ENCODE data around the gene ACSL6. TPM values are rescaled to one million over a fixed set of nuclear protein-coding genes. Genes with fewer than 3 reads are reported as not detected.

Gene ACSL6
- 1 to 10 TPM; 3.1 to 3.3 TPM for total RNA-seq

GRCh38 chr5:132011622-132012343 lies at the start of gene ACSL6:
Gene ACSL6 (minus strand): TSS chr5:132011658. CDS start chr5:132011553, 105 bp downstream.
- Mint-ChIP-seq H3K4me3 (peak within 1 kb of the TSS; percentile 68), H3K9me3 (ENCODE audit: low read depth) (no peaks in the 10 kb centered on the region), H3K27me3 (peaks cover 57% of the 10 kb centered on the region), H3K4me1 (peaks cover 23% of the 10 kb centered on the region), H3K36me3 (ENCODE audit: low read depth) (no peaks in the 10 kb centered on the region), H3K27ac (no peak within 1 kb of the TSS)
- ATAC-seq (peak; percentile 47), DNase-seq (peak; percentile 65)
- POLR2A ChIA-PET: interaction anchor here (0.6 kb wide), 2 partner anchors 371 to 482 kb away, joined by 3 read pairs; no protein-coding TSS in a partner anchor
- CTCF ChIA-PET: interaction anchor here (0.6 to 6.9 kb wide), 3 partner anchors 179 to 423 kb away, joined by 3 to 109 read pairs (median 5); no protein-coding TSS in a partner anchor
- intact Hi-C loops (cut with DNase I, micrococcal nuclease): no loop called here

GRCh38 chr5:132060501-132061161 lies 49.2 kb upstream of the ACSL6 start, which contains the start of gene IL3:
Gene IL3 (plus strand): TSS chr5:132060655. CDS start chr5:132060707, 52 bp downstream.
- CTCF ChIA-PET: interaction anchor here (3.6 to 4.2 kb wide), 2 partner anchors 119 to 472 kb away, joined by 23 to 30 read pairs; no protein-coding TSS in a partner anchor
- no peaks in the 10 kb centered on the region for H3K36me3 Mint-ChIP-seq (ENCODE audit: low read depth)
- no peaks in the 10 kb centered on the region for H3K9me3 Mint-ChIP-seq (ENCODE audit: low read depth)
- intact Hi-C loops (cut with DNase I, micrococcal nuclease): no loop called here
- peaks cover 43% of the 10 kb centered on the region for H3K4me1 Mint-ChIP-seq
- no peak within 1 kb of the TSS for H3K4me3 Mint-ChIP-seq
- peaks cover 2% of the 10 kb centered on the region for H3K27me3 Mint-ChIP-seq
- ATAC-seq: no peak
- POLR2A ChIA-PET: no interaction called here
- peak; percentile 3 for DNase-seq
- H3K27ac Mint-ChIP-seq: no peak within 1 kb of the TSS

GRCh38 chr5:132059696-132060500 lies 48.4 kb upstream of the ACSL6 start:
- intact Hi-C loops (cut with DNase I, micrococcal nuclease): no loop called here
- Mint-ChIP-seq H3K4me3 (no peak overlapping the region), H3K4me1 (peaks cover 37% of the 10 kb centered on the region), H3K36me3 (ENCODE audit: low read depth) (no peaks in the 10 kb centered on the region), H3K27me3 (peaks cover 2% of the 10 kb centered on the region), H3K9me3 (ENCODE audit: low read depth) (no peaks in the 10 kb centered on the region), H3K27ac (no peak overlapping the region)
- POLR2A ChIA-PET: no interaction called here
- ATAC-seq (no peak), DNase-seq (peak; percentile 3)
- CTCF ChIA-PET: no interaction called here

- POLR2A ChIA-PET: no interaction called here
- CTCF ChIA-PET: no interaction called here
- peaks cover 2% of the 10 kb centered on the region for H3K27me3 Mint-ChIP-seq
- H3K4me1 Mint-ChIP-seq: peaks cover 33% of the 10 kb centered on the region
- H3K4me3 Mint-ChIP-seq: no peak overlapping the region
- peak overlapping the region; percentile 9 for H3K27ac Mint-ChIP-seq
- no peaks in the 10 kb centered on the region for H3K36me3 Mint-ChIP-seq (ENCODE audit: low read depth)
- intact Hi-C loops (cut with DNase I, micrococcal nuclease): no loop called here
- H3K9me3 Mint-ChIP-seq (ENCODE audit: low read depth): no peaks in the 10 kb centered on the region
- ATAC-seq: peak; percentile 22
- peak; percentile 35 for DNase-seq
Measured at GRCh38 chr5:132059043-132059695, 47.7 kb upstream of the ACSL6 start.

GRCh38 chr5:132058646-132059042 lies 47.2 kb upstream of the ACSL6 start:
- ChIA-PET POLR2A (interaction anchor here (0.6 kb wide), 2 partner anchors 389 to 957 kb away, joined by 4 to 7 read pairs; no protein-coding TSS in a partner anchor), CTCF (interaction anchor here (0.7 to 1.1 kb wide), 3 partner anchors 15 to 527 kb away, joined by 3 to 4 read pairs (median 3); partner anchors contain the start of gene CSF2)
- no peak overlapping the region for H3K27ac Mint-ChIP-seq
- intact Hi-C loops (cut with DNase I, micrococcal nuclease): no loop called here
- ATAC-seq (no peak), DNase-seq (no peak)
- no peak overlapping the region for H3K4me3 Mint-ChIP-seq
- no peaks in the 10 kb centered on the region for H3K9me3 Mint-ChIP-seq (ENCODE audit: low read depth)
- H3K4me1 Mint-ChIP-seq: peaks cover 33% of the 10 kb centered on the region
- peaks cover 2% of the 10 kb centered on the region for H3K27me3 Mint-ChIP-seq
- H3K36me3 Mint-ChIP-seq (ENCODE audit: low read depth): no peaks in the 10 kb centered on the region

GRCh38 chr5:132057498-132058255 lies 46.2 kb upstream of the ACSL6 start:
- no peaks in the 10 kb centered on the region for H3K9me3 Mint-ChIP-seq (ENCODE audit: low read depth)
- no peaks in the 10 kb centered on the region for H3K36me3 Mint-ChIP-seq (ENCODE audit: low read depth)
- peaks cover 27% of the 10 kb centered on the region for H3K4me1 Mint-ChIP-seq
- ATAC-seq (no peak), DNase-seq (peak; percentile 4)
- no peak overlapping the region for H3K27ac Mint-ChIP-seq
- ChIA-PET POLR2A (interaction anchor here (0.6 kb wide), 1 partner anchor 390 kb away, joined by 7 read pairs; no protein-coding TSS in a partner anchor), CTCF (interaction anchor here (0.7 to 1.1 kb wide), 3 partner anchors 104 to 526 kb away, joined by 3 to 4 read pairs (median 3); no protein-coding TSS in a partner anchor)
- no peak overlapping the region for H3K4me3 Mint-ChIP-seq
- intact Hi-C loops (cut with DNase I, micrococcal nuclease): no loop called here
- H3K27me3 Mint-ChIP-seq: peaks cover 2% of the 10 kb centered on the region

- Mint-ChIP-seq H3K9me3 (ENCODE audit: low read depth) (no peaks in the 10 kb centered on the region), H3K4me1 (peaks cover 27% of the 10 kb centered on the region), H3K27me3 (peaks cover 2% of the 10 kb centered on the region), H3K36me3 (ENCODE audit: low read depth) (no peaks in the 10 kb centered on the region), H3K27ac (no peak overlapping the region), H3K4me3 (no peak overlapping the region)
- ChIA-PET CTCF (no interaction called here), POLR2A (no interaction called here)
- ATAC-seq (no peak), DNase-seq (peak; percentile 2)
- intact Hi-C loops (cut with DNase I, micrococcal nuclease): no loop called here
Measured at GRCh38 chr5:132056610-132057497, 45.4 kb upstream of the ACSL6 start.

- DNase-seq (peak; percentile 46), ATAC-seq (peak; percentile 55)
- H3K27ac Mint-ChIP-seq: no peak overlapping the region
- H3K4me3 Mint-ChIP-seq: no peak overlapping the region
- H3K36me3 Mint-ChIP-seq (ENCODE audit: low read depth): no peaks in the 10 kb centered on the region
- no peaks in the 10 kb centered on the region for H3K9me3 Mint-ChIP-seq (ENCODE audit: low read depth)
- POLR2A ChIA-PET: no interaction called here
- peaks cover 2% of the 10 kb centered on the region for H3K27me3 Mint-ChIP-seq
- intact Hi-C loops (cut with DNase I, micrococcal nuclease): no loop called here
- H3K4me1 Mint-ChIP-seq: peaks cover 27% of the 10 kb centered on the region
- CTCF ChIA-PET: interaction anchor here (0.7 to 3.6 kb wide), 2 partner anchors 8 to 75 kb away, joined by 3 to 25 read pairs; no protein-coding TSS in a partner anchor
Measured at GRCh38 chr5:132055808-132056609, 44.6 kb upstream of the ACSL6 start.

GRCh38 chr5:132055441-132055807 lies 44.0 kb upstream of the ACSL6 start:
- Mint-ChIP-seq H3K4me3 (no peak overlapping the region), H3K27ac (no peak overlapping the region), H3K4me1 (peaks cover 27% of the 10 kb centered on the region), H3K36me3 (ENCODE audit: low read depth) (no peaks in the 10 kb centered on the region), H3K27me3 (peaks cover 2% of the 10 kb centered on the region), H3K9me3 (ENCODE audit: low read depth) (no peaks in the 10 kb centered on the region)
- intact Hi-C loops (cut with DNase I, micrococcal nuclease): no loop called here
- ATAC-seq (no peak), DNase-seq (no peak)
- CTCF ChIA-PET: interaction anchor here (0.7 to 3.6 kb wide), 2 partner anchors 9 to 74 kb away, joined by 3 to 25 read pairs; no protein-coding TSS in a partner anchor
- POLR2A ChIA-PET: no interaction called here

Measured in activated CD4-positive, alpha-beta T cell treated with anti-CD3 and anti-CD28 coated beads for 36 hours (primary cell).